ENCODE data around the gene SNTB2. TPM values are rescaled to one million over a fixed set of nuclear protein-coding genes. Genes with fewer than 3 reads are reported as not detected.

The SNTB2 gene
- total and polyA plus RNA-seq, 2 of the 8 experiments (the other 6 are each of a cell fraction or from before 2014, with no cell fraction given): 6.0 to 16.1 TPM

Small RNAs within 50 kb of the gene (small RNA-seq; reads per million reads assigned to genes)
- gene RF00019 (ENCODE audit: insufficient read depth) (not detected), gene RNU6-22P (ENCODE audit: insufficient read depth) (not detected)

Other genes with a start within 250 kb of the SNTB2 start
- gene HAS3, start 81.5 kb upstream of the SNTB2 start, total RNA-seq (2021; fragmentation: NEBNext Ultra II Directional; extraction: Animal tissue kit (Norgen Biotek cat#: 25700)): 64.4 and 69.6 TPM in 2 replicates
- gene HAS3, start 81.5 kb upstream of the SNTB2 start, polyA plus RNA-seq (2011; rRNA removed): 32.1 and 36.3 TPM in 2 replicates
- gene CHTF8, start 54.6 kb upstream of the SNTB2 start, total RNA-seq (2021; fragmentation: NEBNext Ultra II Directional; extraction: Animal tissue kit (Norgen Biotek cat#: 25700)): 138 and 146 TPM in 2 replicates
- gene CHTF8, start 54.6 kb upstream of the SNTB2 start, polyA plus RNA-seq (2011; rRNA removed): 114 and 163 TPM in 2 replicates
- gene UTP4, start 54.5 kb upstream of the SNTB2 start, total RNA-seq (2021; fragmentation: NEBNext Ultra II Directional; extraction: Animal tissue kit (Norgen Biotek cat#: 25700)): 101 TPM in 2 replicates
- gene UTP4, start 54.5 kb upstream of the SNTB2 start, polyA plus RNA-seq (2011; rRNA removed): 71.8 and 118 TPM in 2 replicates
- 24.1 and 26.6 TPM in 2 replicates for gene VPS4A, start 124.2 kb downstream of the SNTB2 start, total RNA-seq (2021; fragmentation: NEBNext Ultra II Directional; extraction: Animal tissue kit (Norgen Biotek cat#: 25700))
- 14.1 and 19.0 TPM in 2 replicates for gene VPS4A, start 124.2 kb downstream of the SNTB2 start, polyA plus RNA-seq (2011; rRNA removed)
- 23.6 and 23.9 TPM in 2 replicates for gene PDF, start 143.4 kb downstream of the SNTB2 start, total RNA-seq (2021; fragmentation: NEBNext Ultra II Directional; extraction: Animal tissue kit (Norgen Biotek cat#: 25700))
- gene PDF, start 143.4 kb downstream of the SNTB2 start, polyA plus RNA-seq (2011; rRNA removed): 17.7 and 19.3 TPM in 2 replicates
- gene COG8, start 152.4 kb downstream of the SNTB2 start, total RNA-seq (2021; fragmentation: NEBNext Ultra II Directional; extraction: Animal tissue kit (Norgen Biotek cat#: 25700)): 55.4 and 55.6 TPM in 2 replicates
- 49.1 and 60.9 TPM in 2 replicates for gene COG8, start 152.4 kb downstream of the SNTB2 start, polyA plus RNA-seq (2011; rRNA removed)
- gene NIP7, start 152.6 kb downstream of the SNTB2 start, total RNA-seq (2021; fragmentation: NEBNext Ultra II Directional; extraction: Animal tissue kit (Norgen Biotek cat#: 25700)): 52.1 and 52.2 TPM in 2 replicates
- 10.5 and 14.5 TPM in 2 replicates for gene NIP7, start 152.6 kb downstream of the SNTB2 start, polyA plus RNA-seq (2011; rRNA removed)
- 0.94 TPM in 1 of 2 replicates, not detected in the other for gene TMED6, start 164.6 kb downstream of the SNTB2 start, total RNA-seq (2021; fragmentation: NEBNext Ultra II Directional; extraction: Animal tissue kit (Norgen Biotek cat#: 25700))
- not detected in 2 replicates for gene TMED6, start 164.6 kb downstream of the SNTB2 start, polyA plus RNA-seq (2011; rRNA removed)
- gene TERF2, start 198.8 kb downstream of the SNTB2 start, total RNA-seq (2021; fragmentation: NEBNext Ultra II Directional; extraction: Animal tissue kit (Norgen Biotek cat#: 25700)): 31.8 and 37.0 TPM in 2 replicates
- gene TERF2, start 198.8 kb downstream of the SNTB2 start, polyA plus RNA-seq (2011; rRNA removed): 14.1 and 16.1 TPM in 2 replicates
- 118 and 127 TPM in 2 replicates for gene CYB5B, start 237.5 kb downstream of the SNTB2 start, total RNA-seq (2021; fragmentation: NEBNext Ultra II Directional; extraction: Animal tissue kit (Norgen Biotek cat#: 25700))
- 70.8 and 108 TPM in 2 replicates for gene CYB5B, start 237.5 kb downstream of the SNTB2 start, polyA plus RNA-seq (2011; rRNA removed)